ENCODE data around the gene DCUN1D2. TPM values are rescaled to one million over a fixed set of nuclear protein-coding genes. Genes with fewer than 3 reads are reported as not detected.

DCUN1D2 gene
- polyA plus RNA-seq, 1 experiment = 11.0 TPM

- no peak for DNase-seq (ENCODE audit: low read depth)
- Histone ChIP-seq H3K4me3 (ENCODE audit: low read depth, low read length) (peak overlapping the region; percentile 69), H3K27me3 (ENCODE audit: control insufficient read depth, insufficient read depth, low read length) (no peaks in the 10 kb centered on the region), H3K36me3 (ENCODE audit: control insufficient read depth, insufficient read depth, low read length) (no peaks in the 10 kb centered on the region)
- POLR2A ChIA-PET = interaction anchor here (0.6 kb wide), 1 partner anchor 80 kb away, joined by 12 read pairs; no protein-coding TSS in a partner anchor
- no peak for TF ChIP-seq CTCF (IDR thresholded peaks at IDR 0.05; ENCODE audit: insufficient read depth, low read depth, low read length)
- CTCF ChIA-PET = interaction anchor here (1.2 to 1.3 kb wide), 2 partner anchors 16 kb away, joined by 3 read pairs; no protein-coding TSS in a partner anchor
These were observed 689 bp downstream of the DCUN1D2 start for GRCh38 chr13:113489549-113490495.

- ChIA-PET POLR2A (no interaction called here), CTCF (interaction anchor here (1.3 kb wide), 1 partner anchor 15 kb away, joined by 3 read pairs; no protein-coding TSS in a partner anchor)
- no peak for DNase-seq (ENCODE audit: low read depth)
- no peak for TF ChIP-seq CTCF (IDR thresholded peaks at IDR 0.05; ENCODE audit: insufficient read depth, low read depth, low read length)
- Histone ChIP-seq H3K4me3 (ENCODE audit: low read depth, low read length) (peak overlapping the region; percentile 69), H3K27me3 (ENCODE audit: control insufficient read depth, insufficient read depth, low read length) (no peaks in the 10 kb centered on the region), H3K36me3 (ENCODE audit: control insufficient read depth, insufficient read depth, low read length) (no peaks in the 10 kb centered on the region)
These were observed 1.4 kb downstream of the DCUN1D2 start for GRCh38 chr13:113489171-113489548.

- POLR2A ChIA-PET = no interaction called here
These were observed 2.2 kb downstream of the DCUN1D2 start for GRCh38 chr13:113488283-113488682.

GRCh38 chr13:113486698-113487097, 3.8 kb downstream of the DCUN1D2 start:
- Histone ChIP-seq H3K4me3 (ENCODE audit: low read depth, low read length) (no peak overlapping the region), H3K27me3 (ENCODE audit: control insufficient read depth, insufficient read depth, low read length) (no peaks in the 10 kb centered on the region), H3K36me3 (ENCODE audit: control insufficient read depth, insufficient read depth, low read length) (no peaks in the 10 kb centered on the region)
- no peak for TF ChIP-seq CTCF (IDR thresholded peaks at IDR 0.05; ENCODE audit: insufficient read depth, low read depth, low read length)
- no peak for DNase-seq (ENCODE audit: low read depth)
- CTCF ChIA-PET = no interaction called here
- POLR2A ChIA-PET = no interaction called here

More at GRCh38 chr13:113488283-113488682, 2.2 kb downstream of the DCUN1D2 start:
- DNase-seq (ENCODE audit: low read depth) = no peak
- H3K4me3 ChIP-seq (ENCODE audit: low read depth, low read length) = no peak overlapping the region
- no peak for TF ChIP-seq CTCF (IDR thresholded peaks at IDR 0.05; ENCODE audit: insufficient read depth, low read depth, low read length)
- CTCF ChIA-PET = interaction anchor here (0.9 to 1.3 kb wide), 2 partner anchors 14 to 30 kb away, joined by 3 read pairs; no protein-coding TSS in a partner anchor
- H3K36me3 ChIP-seq (ENCODE audit: control insufficient read depth, insufficient read depth, low read length) = no peaks in the 10 kb centered on the region
- H3K27me3 ChIP-seq (ENCODE audit: control insufficient read depth, insufficient read depth, low read length) = no peaks in the 10 kb centered on the region

- DNase-seq (ENCODE audit: low read depth) = no peak
- H3K36me3 ChIP-seq (ENCODE audit: control insufficient read depth, insufficient read depth, low read length) = no peaks in the 10 kb centered on the region
- TF ChIP-seq CTCF (IDR thresholded peaks at IDR 0.05; ENCODE audit: insufficient read depth, low read depth, low read length) = no peak
- POLR2A ChIA-PET = no interaction called here
- H3K4me3 ChIP-seq (ENCODE audit: low read depth, low read length) = no peak overlapping the region
- no peaks in the 10 kb centered on the region for H3K27me3 ChIP-seq (ENCODE audit: control insufficient read depth, insufficient read depth, low read length)
- CTCF ChIA-PET = interaction anchor here (0.6 to 0.7 kb wide), 3 partner anchors 12 to 90 kb away, joined by 4 to 6 read pairs (median 6); no protein-coding TSS in a partner anchor
These were observed 5.0 kb downstream of the DCUN1D2 start for GRCh38 chr13:113485545-113485944.
